Astrocyte (in vitro differentiated cells and primary cell): ENCODE results near the gene SCAPER.

Source experiments
- EZH2 ChIP-seq: IDR thresholded peaks from 2 replicates; pipeline ENCODE4 v1.6.1; 2012; ENCODE audit warnings: mild to moderate bottlenecking, low read length, inconsistent platforms; ENCODE audit not compliant: insufficient read depth
- TF ChIP-seq, protein P1 (sequence below): IDR thresholded peaks from 2 replicates; pipeline ENCODE4 v1.5.1; 2011; ENCODE audit warnings: low read depth, mild to moderate bottlenecking, inconsistent platforms, low read length, moderate library complexity; ENCODE audit not compliant: insufficient read depth

DNA sequence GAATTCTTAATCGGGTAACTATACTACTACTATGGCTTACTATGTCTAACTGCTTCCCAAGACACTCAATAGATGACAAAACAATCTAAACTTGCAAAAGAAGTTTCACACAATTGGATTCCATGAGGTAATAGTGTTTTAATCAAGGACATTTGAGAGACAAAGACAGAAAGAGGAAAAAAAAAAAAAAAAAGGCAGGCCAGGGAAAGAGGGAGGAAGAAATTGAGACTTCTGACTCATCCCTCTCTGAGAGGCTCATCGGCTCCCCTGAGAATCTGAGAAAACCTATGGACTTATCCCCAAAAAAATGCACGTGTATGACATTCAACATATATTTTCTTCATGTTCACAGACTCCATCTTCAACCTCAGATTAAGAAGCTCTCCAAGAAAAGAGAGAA, 61.0 kb downstream of the SCAPER start:
- TF ChIP-seq, protein P1, sequence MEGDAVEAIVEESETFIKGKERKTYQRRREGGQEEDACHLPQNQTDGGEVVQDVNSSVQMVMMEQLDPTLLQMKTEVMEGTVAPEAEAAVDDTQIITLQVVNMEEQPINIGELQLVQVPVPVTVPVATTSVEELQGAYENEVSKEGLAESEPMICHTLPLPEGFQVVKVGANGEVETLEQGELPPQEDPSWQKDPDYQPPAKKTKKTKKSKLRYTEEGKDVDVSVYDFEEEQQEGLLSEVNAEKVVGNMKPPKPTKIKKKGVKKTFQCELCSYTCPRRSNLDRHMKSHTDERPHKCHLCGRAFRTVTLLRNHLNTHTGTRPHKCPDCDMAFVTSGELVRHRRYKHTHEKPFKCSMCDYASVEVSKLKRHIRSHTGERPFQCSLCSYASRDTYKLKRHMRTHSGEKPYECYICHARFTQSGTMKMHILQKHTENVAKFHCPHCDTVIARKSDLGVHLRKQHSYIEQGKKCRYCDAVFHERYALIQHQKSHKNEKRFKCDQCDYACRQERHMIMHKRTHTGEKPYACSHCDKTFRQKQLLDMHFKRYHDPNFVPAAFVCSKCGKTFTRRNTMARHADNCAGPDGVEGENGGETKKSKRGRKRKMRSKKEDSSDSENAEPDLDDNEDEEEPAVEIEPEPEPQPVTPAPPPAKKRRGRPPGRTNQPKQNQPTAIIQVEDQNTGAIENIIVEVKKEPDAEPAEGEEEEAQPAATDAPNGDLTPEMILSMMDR: no peak
- no peak for TF ChIP-seq EZH2
